ENCODE data around the gene INAFM1.

INAFM1 gene

GRCh38 chr19:47236072-47236675 lies 38.5 kb upstream of the INAFM1 start:
- Histone ChIP-seq H3K79me2 (ENCODE audit: insufficient read depth, low read depth) (no peaks in the 10 kb centered on the region), H3K4me2 (no peak overlapping the region)

GRCh38 chr19:47239152-47239551 lies 35.5 kb upstream of the INAFM1 start:
- H4K20me1 ChIP-seq (ENCODE audit: insufficient read depth) = no peaks in the 10 kb centered on the region
- peaks cover 31% of the 10 kb centered on the region for H3K27me3 ChIP-seq (ENCODE audit: insufficient read depth, low read depth)
- no peak overlapping the region for H2AFZ ChIP-seq (ENCODE audit: low read depth)
- H3K9ac ChIP-seq = no peak overlapping the region
- H3K4me3 ChIP-seq (IDR thresholded peaks at IDR 0.05; ENCODE audit: insufficient read depth, low read depth, low read length) = no peak overlapping the region
- TF ChIP-seq CTCF (conservative IDR thresholded peaks at IDR 0.05; ENCODE audit: low read depth, low read length) = no peak
- H3K4me1 ChIP-seq (ENCODE audit: low read depth, poor library complexity, severe bottlenecking) = peaks cover 35% of the 10 kb centered on the region
- no peaks in the 10 kb centered on the region for H3K36me3 ChIP-seq (ENCODE audit: insufficient read depth)
- no peaks in the 10 kb centered on the region for H3K79me2 ChIP-seq (ENCODE audit: insufficient read depth, low read depth)
- 0 out of 2 replicates have a peak overlapping the region, but pooled peaks have one; percentile 8 for H3K4me2 ChIP-seq
- no peak overlapping the region for H3K27ac ChIP-seq

More at GRCh38 chr19:47236072-47236675, 38.5 kb upstream of the INAFM1 start:
- no peaks in the 10 kb centered on the region for H4K20me1 ChIP-seq (ENCODE audit: insufficient read depth)
- TF ChIP-seq CTCF (conservative IDR thresholded peaks at IDR 0.05; ENCODE audit: low read depth, low read length) = no peak
- H3K27ac ChIP-seq = no peak overlapping the region
- no peak overlapping the region for H3K4me3 ChIP-seq (IDR thresholded peaks at IDR 0.05; ENCODE audit: insufficient read depth, low read depth, low read length)
- H3K9ac ChIP-seq = no peak overlapping the region
- H3K4me1 ChIP-seq (ENCODE audit: low read depth, poor library complexity, severe bottlenecking) = peaks cover 34% of the 10 kb centered on the region
- H2AFZ ChIP-seq (ENCODE audit: low read depth) = no peak overlapping the region
- peaks cover 29% of the 10 kb centered on the region for H3K27me3 ChIP-seq (ENCODE audit: insufficient read depth, low read depth)
- no peaks in the 10 kb centered on the region for H3K36me3 ChIP-seq (ENCODE audit: insufficient read depth)

DNA sequence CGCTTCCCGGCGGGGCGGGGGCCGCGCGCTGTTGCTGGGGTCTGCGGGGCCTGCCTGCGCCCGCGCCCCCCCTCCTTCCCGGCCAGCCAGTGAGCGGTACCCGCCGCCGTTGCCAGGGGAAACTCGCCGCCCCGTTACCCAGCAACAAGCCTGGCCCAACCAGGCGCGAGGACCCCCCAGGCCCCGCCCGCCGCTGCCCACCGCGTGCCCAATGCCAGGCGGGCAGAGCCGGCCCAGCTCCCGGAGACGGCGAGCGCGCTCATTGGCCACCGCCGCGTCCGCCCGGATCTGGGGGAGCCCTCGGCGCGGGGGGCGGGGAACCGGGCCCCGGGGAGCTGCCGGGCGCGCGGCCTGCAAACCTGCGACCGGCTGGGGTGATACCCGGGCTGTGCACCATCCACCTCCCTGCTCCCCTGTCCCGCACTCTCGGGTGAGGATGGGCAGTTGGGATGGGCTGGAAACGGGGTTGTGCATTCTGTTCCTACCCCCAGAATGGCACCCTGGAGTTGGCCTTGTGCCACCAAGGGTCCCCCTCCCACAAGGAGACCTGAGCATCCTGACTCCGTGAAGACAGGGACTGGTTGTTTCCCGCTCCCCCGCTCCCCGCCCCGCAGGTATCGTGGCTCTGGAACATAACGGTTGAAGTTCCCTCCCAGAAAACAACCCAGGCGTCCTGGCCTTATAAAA lies 34.9 kb upstream of the INAFM1 start:
- H4K20me1 ChIP-seq (ENCODE audit: insufficient read depth) = no peaks in the 10 kb centered on the region
- H2AFZ ChIP-seq (ENCODE audit: low read depth) = no peak overlapping the region
- peaks cover 39% of the 10 kb centered on the region for H3K4me1 ChIP-seq (ENCODE audit: low read depth, poor library complexity, severe bottlenecking)
- no peak overlapping the region for H3K4me3 ChIP-seq (IDR thresholded peaks at IDR 0.05; ENCODE audit: insufficient read depth, low read depth, low read length)
- peak overlapping the region; percentile 36; the same call in 1 of the 2 replicates for H3K4me2 ChIP-seq
- H3K27me3 ChIP-seq (ENCODE audit: insufficient read depth, low read depth) = peaks cover 31% of the 10 kb centered on the region
- no peak overlapping the region for H3K27ac ChIP-seq
- H3K79me2 ChIP-seq (ENCODE audit: insufficient read depth, low read depth) = no peaks in the 10 kb centered on the region
- TF ChIP-seq CTCF (conservative IDR thresholded peaks at IDR 0.05; ENCODE audit: low read depth, low read length) = no peak
- no peak overlapping the region for H3K9ac ChIP-seq
- no peaks in the 10 kb centered on the region for H3K36me3 ChIP-seq (ENCODE audit: insufficient read depth)

GRCh38 chr19:47240556-47240955 lies 34.1 kb upstream of the INAFM1 start:
- 0 out of 2 replicates have a peak overlapping the region, but pooled peaks have one; percentile 39 for H2AFZ ChIP-seq (ENCODE audit: low read depth)
- no peaks in the 10 kb centered on the region for H4K20me1 ChIP-seq (ENCODE audit: insufficient read depth)
- no peak overlapping the region for H3K27ac ChIP-seq
- H3K4me3 ChIP-seq (IDR thresholded peaks at IDR 0.05; ENCODE audit: insufficient read depth, low read depth, low read length) = no peak overlapping the region
- no peak overlapping the region; the same call in 1 of the 2 replicates for H3K9ac ChIP-seq
- TF ChIP-seq CTCF (conservative IDR thresholded peaks at IDR 0.05; ENCODE audit: low read depth, low read length) = no peak
- peaks cover 42% of the 10 kb centered on the region for H3K4me1 ChIP-seq (ENCODE audit: low read depth, poor library complexity, severe bottlenecking)
- H3K4me2 ChIP-seq = peak overlapping the region; percentile 61; the same call in 1 of the 2 replicates
- no peaks in the 10 kb centered on the region for H3K36me3 ChIP-seq (ENCODE audit: insufficient read depth)
- peaks cover 31% of the 10 kb centered on the region for H3K27me3 ChIP-seq (ENCODE audit: insufficient read depth, low read depth)
- H3K79me2 ChIP-seq (ENCODE audit: insufficient read depth, low read depth) = no peaks in the 10 kb centered on the region
